Right atrium auricular region (tissue), 2 donors: ENCODE results near the gene CTDSPL. TPM values are rescaled to one million over a fixed set of nuclear protein-coding genes. Genes with fewer than 3 reads are reported as not detected.

Experiments
- DNase-seq: peaks from one replicate; pipeline ENCODE4 v3.0.0-alpha.2; 2019; ENCODE audit warnings: low spot score
- H3K27ac ChIP-seq, 2 donors: fragments of 200-600 bp; sonication (generic); 1 replicate in 1 of 2; 2 replicates in 1 of 2; pipeline ENCODE4 v1.5.1; 2016 to 2019
- H3K27me3 ChIP-seq, 2 donors: fragments of 200-600 bp; sonication (generic); one replicate each; pipeline versions ENCODE4 v1.5.1 to v1.6.0; 2017 to 2019
- H3K36me3 ChIP-seq: fragments of 200-600 bp; sonication (generic); one replicate; pipeline ENCODE4 v1.5.1; 2016
- H3K4me1 ChIP-seq, 2 donors: fragments of 200-600 bp; sonication (generic); one replicate each; pipeline versions ENCODE4 v1.5.1 to v1.6.0; 2017 to 2019
- H3K4me3 ChIP-seq, 2 donors: fragments of 200-600 bp; sonication (generic); 1 replicate in 1 of 2; 2 replicates in 1 of 2; pipeline ENCODE4 v1.5.1; 2017 to 2019; ENCODE audit warnings: mild to moderate bottlenecking in 1 of 2, moderate library complexity in 1 of 2
- H3K9me3 ChIP-seq, 2 donors: fragments of 200-600 bp; sonication (generic); one replicate each; pipeline ENCODE4 v1.5.1; 2019
- total RNA-seq, 2 donors: library from RNA; depleted of rRNA; stranded (reverse); fragments of >200 nt; gene quantifications; one replicate each; pipeline ENCODE4 v1.1.0, GENCODE V29; 2016
- TF ChIP-seq, protein P1 (sequence below), 2 donors: fragments of 200-600 bp; sonication (generic); IDR thresholded peaks; one replicate each; pipeline ENCODE4 v1.5.1; 2019; ENCODE audit warnings: antibody characterized with exemption in 2 of 2

CTDSPL gene
- total RNA-seq, 2 donors from 2014 or later = 35.1 to 58.4 TPM

DNA sequence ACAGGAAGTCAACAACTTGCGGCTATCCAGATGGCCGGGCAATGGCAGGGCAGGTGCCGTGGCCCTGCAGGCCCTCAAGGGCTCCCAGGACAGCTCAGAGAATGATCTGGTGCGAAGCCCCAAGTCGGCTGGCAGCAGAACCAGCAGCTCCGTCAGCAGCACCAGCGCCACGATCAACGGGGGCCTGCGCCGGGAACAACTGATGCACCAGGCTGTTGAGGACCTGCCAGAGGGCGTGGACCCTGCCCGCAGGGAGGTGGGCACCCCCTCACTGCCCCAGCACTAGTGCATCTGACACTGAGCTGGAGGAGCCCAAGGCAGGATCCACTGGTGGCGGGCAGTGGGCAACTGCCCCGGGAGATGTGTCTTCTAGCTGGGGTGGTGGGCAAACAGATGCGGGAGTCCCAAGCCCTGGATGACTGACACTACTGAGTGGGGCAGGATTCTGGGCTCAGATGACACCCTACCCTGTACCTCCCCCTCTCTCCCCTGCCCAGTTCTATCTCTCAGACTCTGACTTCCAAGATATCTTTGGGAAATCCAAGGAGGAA is 144.8 kb downstream of the CTDSPL start:
- H3K27me3 ChIP-seq = no peaks in the 10 kb centered on the region
- no peaks in the 10 kb centered on the region for H3K9me3 ChIP-seq
- DNase-seq = no peak
- H3K4me1 ChIP-seq = peaks cover 0 to 14% of the 10 kb centered on the region in 2 donors
- TF ChIP-seq, protein P1, sequence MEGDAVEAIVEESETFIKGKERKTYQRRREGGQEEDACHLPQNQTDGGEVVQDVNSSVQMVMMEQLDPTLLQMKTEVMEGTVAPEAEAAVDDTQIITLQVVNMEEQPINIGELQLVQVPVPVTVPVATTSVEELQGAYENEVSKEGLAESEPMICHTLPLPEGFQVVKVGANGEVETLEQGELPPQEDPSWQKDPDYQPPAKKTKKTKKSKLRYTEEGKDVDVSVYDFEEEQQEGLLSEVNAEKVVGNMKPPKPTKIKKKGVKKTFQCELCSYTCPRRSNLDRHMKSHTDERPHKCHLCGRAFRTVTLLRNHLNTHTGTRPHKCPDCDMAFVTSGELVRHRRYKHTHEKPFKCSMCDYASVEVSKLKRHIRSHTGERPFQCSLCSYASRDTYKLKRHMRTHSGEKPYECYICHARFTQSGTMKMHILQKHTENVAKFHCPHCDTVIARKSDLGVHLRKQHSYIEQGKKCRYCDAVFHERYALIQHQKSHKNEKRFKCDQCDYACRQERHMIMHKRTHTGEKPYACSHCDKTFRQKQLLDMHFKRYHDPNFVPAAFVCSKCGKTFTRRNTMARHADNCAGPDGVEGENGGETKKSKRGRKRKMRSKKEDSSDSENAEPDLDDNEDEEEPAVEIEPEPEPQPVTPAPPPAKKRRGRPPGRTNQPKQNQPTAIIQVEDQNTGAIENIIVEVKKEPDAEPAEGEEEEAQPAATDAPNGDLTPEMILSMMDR (IDR thresholded peaks at IDR 0.05) = no peak
- no peak overlapping the region for H3K4me3 ChIP-seq
- peaks cover 36% of the 10 kb centered on the region for H3K36me3 ChIP-seq
- peak overlapping the region; percentile 19 to 68 for H3K27ac ChIP-seq

DNA sequence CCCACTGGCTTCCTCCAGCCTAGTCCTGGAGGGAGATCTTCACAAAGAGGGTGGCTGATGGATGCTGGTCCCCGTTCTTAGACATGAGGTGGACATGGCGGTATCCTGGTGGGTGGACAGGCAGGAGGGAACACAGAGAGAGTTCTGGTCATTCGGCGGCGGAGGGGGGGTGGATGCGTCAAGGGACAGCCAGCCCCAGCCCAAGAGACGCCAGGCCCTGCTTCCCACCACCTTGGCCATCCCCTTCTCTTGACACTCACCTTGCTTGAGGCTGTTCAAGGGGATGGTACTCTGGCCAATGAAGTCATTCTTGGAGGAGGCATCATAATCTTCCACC is 146.0 kb downstream of the CTDSPL start:
- H3K4me1 ChIP-seq = peaks cover 0 to 13% of the 10 kb centered on the region in 2 donors
- H3K27me3 ChIP-seq = no peaks in the 10 kb centered on the region
- H3K27ac ChIP-seq = no peak overlapping the region
- TF ChIP-seq, protein P1 (IDR thresholded peaks at IDR 0.05) = no peak
- no peak overlapping the region for H3K4me3 ChIP-seq
- no peak for DNase-seq
- H3K9me3 ChIP-seq = no peaks in the 10 kb centered on the region
- peaks cover 36% of the 10 kb centered on the region for H3K36me3 ChIP-seq

DNA sequence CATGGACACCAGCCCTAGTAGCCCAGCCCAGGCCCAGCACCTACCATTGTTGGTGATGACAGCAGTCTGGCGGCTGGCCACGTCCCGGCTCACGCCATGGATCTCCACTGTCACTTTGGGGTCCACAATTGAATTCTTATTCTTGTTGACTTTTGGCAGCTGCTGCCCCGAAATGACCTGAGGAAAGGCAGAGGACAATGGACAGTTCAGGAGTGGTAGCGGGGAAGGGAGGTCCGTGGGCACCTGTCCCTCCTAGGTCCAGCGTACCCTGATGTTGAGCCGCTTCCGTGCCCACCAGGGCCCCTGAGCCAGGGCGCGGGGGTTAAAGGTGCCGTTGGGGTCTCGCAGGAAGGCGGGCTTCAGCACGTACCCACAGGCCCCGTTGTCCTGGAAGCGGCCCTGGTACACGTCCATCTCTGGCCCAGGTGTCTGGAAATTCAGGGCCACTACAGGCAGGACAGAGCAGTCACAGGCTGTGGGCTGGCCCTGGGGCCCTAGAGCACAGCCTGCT is 146.6 kb downstream of the CTDSPL start:
- TF ChIP-seq, protein P1 (IDR thresholded peaks at IDR 0.05) = no peak
- Histone ChIP-seq H3K9me3 (no peaks in the 10 kb centered on the region), H3K27ac (no peak overlapping the region), H3K4me3 (no peak overlapping the region), H3K36me3 (peaks cover 36% of the 10 kb centered on the region), H3K4me1 (peaks cover 0 to 8% of the 10 kb centered on the region in 2 donors), H3K27me3 (no peaks in the 10 kb centered on the region)
- DNase-seq = no peak

DNA sequence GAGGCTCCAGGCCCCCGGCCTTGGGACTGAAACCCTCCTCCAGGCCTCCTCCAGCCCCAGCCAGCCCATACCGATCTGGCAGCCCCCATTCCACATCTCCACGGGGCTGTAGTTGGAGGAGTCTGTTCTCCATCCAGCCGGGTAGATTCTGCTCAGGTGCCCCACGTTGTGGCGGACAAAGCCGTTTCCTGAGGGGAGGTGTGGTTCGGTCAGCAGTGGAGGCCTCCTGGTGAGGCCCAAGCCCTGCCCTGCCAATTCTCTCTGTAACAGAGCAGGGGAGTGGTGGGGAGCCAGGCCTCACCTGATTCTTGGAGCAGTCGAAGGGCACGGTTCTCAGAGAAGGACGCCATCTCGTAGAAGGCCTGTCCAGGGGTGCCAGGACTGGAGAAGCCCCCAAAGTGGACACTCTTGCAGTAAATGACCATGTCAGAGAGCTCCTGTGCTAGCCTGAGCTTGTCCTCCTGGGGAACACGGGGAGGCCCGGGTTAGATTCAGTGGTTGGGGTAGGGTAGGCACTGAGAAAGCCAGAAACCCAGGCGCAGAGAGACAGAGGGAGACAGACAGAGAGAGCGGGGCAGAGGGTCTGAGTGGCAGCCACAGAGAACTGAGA is 147.4 kb downstream of the CTDSPL start:
- no peak for DNase-seq
- peaks cover 36% of the 10 kb centered on the region for H3K36me3 ChIP-seq
- no peak overlapping the region for H3K4me3 ChIP-seq
- H3K27ac ChIP-seq = no peak overlapping the region
- TF ChIP-seq, protein P1 (IDR thresholded peaks at IDR 0.05) = no peak
- no peaks in the 10 kb centered on the region for H3K9me3 ChIP-seq
- H3K27me3 ChIP-seq = no peaks in the 10 kb centered on the region
- peaks cover 0 to 7% of the 10 kb centered on the region in 2 donors for H3K4me1 ChIP-seq

DNA sequence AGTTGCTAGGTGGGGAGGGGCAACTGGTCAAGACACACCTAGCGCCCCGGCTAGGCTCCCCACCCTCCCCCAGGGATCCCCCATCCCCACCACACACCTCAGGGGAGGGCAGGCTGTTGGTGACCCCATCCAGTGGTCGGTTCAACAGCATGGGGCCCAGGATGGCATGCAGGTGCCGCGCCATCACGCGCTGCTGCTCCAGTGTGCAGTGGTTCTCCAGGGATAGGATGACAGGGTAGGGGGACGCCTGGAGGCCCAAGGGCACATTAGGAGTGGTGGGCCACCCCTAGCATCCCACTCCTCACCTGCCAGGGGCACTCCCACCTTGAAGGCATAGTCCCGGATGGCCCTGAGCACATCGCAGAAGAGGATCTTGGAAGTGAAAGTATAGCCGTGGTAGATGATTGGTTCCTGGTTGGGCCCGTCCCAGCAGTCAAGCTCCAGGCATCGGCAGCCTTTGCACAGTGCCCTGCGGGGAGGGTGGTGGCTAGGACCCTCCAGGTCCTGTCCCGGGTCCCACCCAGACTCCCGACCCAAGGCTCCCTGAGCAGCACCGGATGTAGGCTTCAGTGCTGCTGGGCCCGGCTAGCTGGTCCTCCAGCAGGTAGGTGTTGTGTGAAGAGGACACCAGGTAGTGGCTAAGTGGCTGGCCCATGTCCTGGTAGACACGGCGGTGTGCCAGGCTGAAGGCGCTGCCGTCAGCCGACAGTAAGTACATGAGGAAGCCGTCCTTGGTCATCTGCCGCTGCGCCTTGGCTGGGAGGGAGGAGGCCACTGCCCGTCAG is 148.3 kb downstream of the CTDSPL start:
- no peaks in the 10 kb centered on the region for H3K9me3 ChIP-seq
- TF ChIP-seq, protein P1 (IDR thresholded peaks at IDR 0.05) = no peak
- no peaks in the 10 kb centered on the region for H3K4me1 ChIP-seq
- H3K36me3 ChIP-seq = peaks cover 40% of the 10 kb centered on the region
- DNase-seq = no peak
- no peak overlapping the region for H3K27ac ChIP-seq
- H3K27me3 ChIP-seq = no peaks in the 10 kb centered on the region
- no peak overlapping the region for H3K4me3 ChIP-seq
